K562 (cell line): ENCODE results near the gene SMYD1. TPM values are rescaled to one million over a fixed set of nuclear protein-coding genes. Genes with fewer than 3 reads are reported as not detected.

ENCODE experiments used
- ATAC-seq: fragments of 200-7000 bp; cut with Tn5 transposase; 3 replicates; pipeline ENCODE4 v1.9.1; 2020; ENCODE audit warnings: moderate library complexity
- BruUV-seq: library from RNA; stranded (reverse); fragments of 400-500 nt; replicated peaks from 2 replicates; lab custom pipeline; 2021; lab: Mats Ljungman, UMichigan
- CTCF ChIA-PET: fragments of 300-600 bp; formaldehyde crosslinking; extraction: SDS; loops from one replicate; lab custom pipeline; 2021; ENCODE audit warnings: low intra/inter-chr PET ratio; lab: Yijun Ruan, JAX
- POLR2A ChIA-PET: fragments of 300-600, 350-650 bp; sonication (Branson Sonifier 250); formaldehyde crosslinking; extraction: SDS; loops from one replicate; lab custom pipeline; 2021; ENCODE audit warnings: antibody characterized with exemption, inconsistent platforms; lab: Yijun Ruan, JAX
- DNase-seq, 4 experiments: peaks; one replicate each; pipeline versions ENCODE4 v3.0.0 to v3.0.0-alpha.2; 2011 to 2018; ENCODE audit warnings: low spot score in 3 of 4, mixed read lengths in 3 of 4; ENCODE audit errors: extremely low read depth in 1 of 4
- FAIRE-seq: peaks from 2 replicates; lab custom pipeline; 2011; peaks lifted over from hg19 to GRCh38; lab: Jason Lieb, UNC
- H2AFZ ChIP-seq: 2 replicates; pipeline ENCODE4 v1.6.0; 2011; ENCODE audit warnings: low read depth, low read length, control low read depth, inconsistent platforms
- H3K27ac ChIP-seq: fragments of 200-600 bp; 3 replicates; pipeline ENCODE4 v1.8.0; 2011; ENCODE audit warnings: low read depth, mild to moderate bottlenecking, control low read depth, inconsistent platforms, low read length, moderate library complexity, mixed read lengths; ENCODE audit errors: extremely low read depth
- H3K27me3 ChIP-seq, 2 experiments: fragments of 300-600 bp in 1 of 2; 2 replicates in 1 of 2; 3 replicates in 1 of 2; pipeline versions ENCODE4 v1.6.0 to v1.8.0; 2011; ENCODE audit warnings: inconsistent platforms in 2 of 2, low read length in 2 of 2, mild to moderate bottlenecking in 1 of 2, mixed read lengths in 1 of 2, moderate library complexity in 1 of 2; ENCODE audit not compliant: control insufficient read depth in 2 of 2, insufficient read depth in 2 of 2
- H3K36me3 ChIP-seq: fragments of 300-600 bp; 3 replicates; pipeline ENCODE4 v1.8.0; 2011; ENCODE audit warnings: mild to moderate bottlenecking, low read length, inconsistent platforms; ENCODE audit not compliant: control insufficient read depth, insufficient read depth
- H3K4me1 ChIP-seq, 2 experiments: fragments of 200-600 bp in 1 of 2; replicated peaks in 1 of 2; 2 replicates in 1 of 2; 3 replicates in 1 of 2; pipeline versions ENCODE4 v1.5.1 to v1.8.0; 2011; ENCODE audit warnings: inconsistent platforms in 2 of 2, low read length in 2 of 2, mild to moderate bottlenecking in 1 of 2, mixed read lengths in 1 of 2, moderate library complexity in 1 of 2; ENCODE audit not compliant: control insufficient read depth in 2 of 2, insufficient read depth in 2 of 2
- H3K4me2 ChIP-seq: 2 replicates; pipeline ENCODE4 v1.6.1; 2011; ENCODE audit warnings: low read length, control low read depth, inconsistent platforms, mixed read lengths; ENCODE audit not compliant: insufficient read depth
- H3K4me3 ChIP-seq: fragments of 200-600 bp; sonication (generic), shearing (Covaris generic); 2 replicates; pipeline ENCODE4 v1.5.1; 2016; ENCODE audit warnings: control low read depth, inconsistent platforms
- H3K79me2 ChIP-seq: fragments of 200-600 bp; 3 replicates; pipeline ENCODE4 v1.8.0; 2011; ENCODE audit warnings: low read length, inconsistent platforms; ENCODE audit not compliant: control insufficient read depth, insufficient read depth
- H3K9ac ChIP-seq, 2 experiments: 2 replicates each; pipeline versions ENCODE4 v1.6.0 to v1.6.1; 2011; ENCODE audit warnings: low read depth in 2 of 2, low read length in 2 of 2, control low read depth in 1 of 2, inconsistent platforms in 1 of 2, mild to moderate bottlenecking in 1 of 2, mixed read lengths in 1 of 2; ENCODE audit not compliant: insufficient read depth in 1 of 2
- H3K9me1 ChIP-seq: one replicate; pipeline ENCODE4 v1.6.0; 2011; ENCODE audit warnings: inconsistent platforms, mild to moderate bottlenecking, low read length, moderate library complexity; ENCODE audit not compliant: control insufficient read depth, insufficient read depth
- H3K9me3 ChIP-seq: replicated peaks from 2 replicates; pipeline ENCODE4 v1.5.1; 2011; ENCODE audit warnings: low read depth, low read length, inconsistent platforms; ENCODE audit not compliant: control insufficient read depth, insufficient read depth
- H4K20me1 ChIP-seq: replicated peaks from 2 replicates; pipeline ENCODE4 v1.6.1; 2011; ENCODE audit warnings: low read length, inconsistent platforms, mixed read lengths; ENCODE audit not compliant: control insufficient read depth, insufficient read depth
- FOXK1 ChIP-seq: sonication (generic); formaldehyde crosslinking; IDR thresholded peaks from 2 replicates; pipeline ENCODE4 v1.8.0; 2022; ENCODE audit warnings: missing genetic modification reagents, mild to moderate bottlenecking, borderline replicate concordance
- JUND ChIP-seq, 2 experiments: IDR thresholded peaks; 2 replicates in 1 of 2; 3 replicates in 1 of 2; pipeline ENCODE4 v1.6.1; 2011; ENCODE audit warnings: borderline replicate concordance in 2 of 2, low read depth in 2 of 2, low read length in 2 of 2, improper control_type of control experiment in 1 of 2, missing biosample characterization in 1 of 2, missing genetic modification characterization in 1 of 2, missing genetic modification reagents in 1 of 2
- KAT2B ChIP-seq: IDR thresholded peaks from one replicate; pipeline ENCODE4 v1.6.1; 2012; ENCODE audit warnings: low read depth, mild to moderate bottlenecking, control low read depth, inconsistent platforms, low read length, moderate library complexity
- NR1H2 ChIP-seq: sonication (generic); formaldehyde crosslinking; IDR thresholded peaks from 2 replicates; pipeline ENCODE4 v1.4.0; 2020; ENCODE audit warnings: mild to moderate bottlenecking, missing genetic modification reagents
- OTX1 ChIP-seq: fragments of 450-650 bp; formaldehyde crosslinking; IDR thresholded peaks from 2 replicates; pipeline ENCODE4 v1.4.0; 2022; ENCODE audit warnings: mild to moderate bottlenecking
- PYGO2 ChIP-seq: fragments of 450-650 bp; IDR thresholded peaks from 2 replicates; pipeline ENCODE4 v1.6.1; 2016; ENCODE audit warnings: mild to moderate bottlenecking, missing genetic modification characterization, moderate library complexity, missing compliant biosample characterization
- TAF1 ChIP-seq: IDR thresholded peaks from 2 replicates; pipeline ENCODE4 v1.6.1; 2011; ENCODE audit warnings: mild to moderate bottlenecking, low read length, moderate library complexity; ENCODE audit not compliant: insufficient read depth, control insufficient read depth, severe bottlenecking; ENCODE audit errors: extremely low read depth
- ZC3H4 ChIP-seq: sonication (generic); formaldehyde crosslinking; IDR thresholded peaks from 2 replicates; pipeline ENCODE4 v1.9.0; 2021; ENCODE audit warnings: missing genetic modification reagents, borderline replicate concordance
- ZNF224 ChIP-seq: sonication (generic); formaldehyde crosslinking; IDR thresholded peaks from 2 replicates; pipeline ENCODE4 v1.8.0; 2022; ENCODE audit warnings: mild to moderate bottlenecking, missing genetic modification reagents
- ZNF644 ChIP-seq: fragments of 200-800 bp; sonication (Bioruptor generic); IDR thresholded peaks from 2 replicates; pipeline ENCODE4 v1.6.1; 2016; ENCODE audit warnings: low read depth, missing genetic modification characterization, missing compliant biosample characterization
- WGBS: fragments of 100-300 bp; shearing (Covaris generic); methylation state at CpG from one replicate; pipeline ENCODE4 v1.1.6; 2016; ENCODE audit warnings: low coverage, mixed read lengths; ENCODE audit not compliant: insufficient coverage; ENCODE audit errors: missing lambda C conversion rate; 5-methylcytosine and 5-hydroxymethylcytosine counted together
- in situ Hi-C: fragments of 300-500 bp; cut with MboI; formaldehyde crosslinking; loops from 4 replicates; pipeline ENCODE4 v1.15.0; 2018; ENCODE audit warnings: inconsistent platforms, mixed read lengths
- intact Hi-C: fragments of 100-400 bp; cut with micrococcal nuclease; formaldehyde crosslinking; loops from 2 replicates; pipeline ENCODE4 v1.14.2; 2022
- polyA plus RNA-seq, 8 experiments: library from polyadenylated mRNA; depleted of rRNA in 4 of 8; stranded (reverse) in 5 of 8; unstranded in 3 of 8; fragments of >200 nt; fragmentation: Nextera tagmentation in 2 of 8; fragmentation: Illumina TruSeq in 1 of 8; extraction: Ambion mirVana in 2 of 8; extraction: Trizol in 1 of 8; gene quantifications; 2 replicates each; pipeline versions ENCODE4 v1.2.1 to v1.2.3, GENCODE V29; 2011 to 2014; ENCODE audit warnings: inconsistent platforms in 1 of 8, missing spikeins in 1 of 8
- total RNA-seq, 7 experiments: library from RNA; depleted of rRNA in 6 of 7; stranded (reverse); fragments of >200 nt in 6 of 7; fragmentation: Illumina TruSeq in 2 of 7; extraction: Trizol in 2 of 7; gene quantifications; 2 replicates each; pipeline versions ENCODE4 v1.2.1 to v1.2.3, GENCODE V29; 2011 to 2021; ENCODE audit warnings: low replicate concordance in 1 of 7
- TF ChIP-seq, protein P1 (sequence below): fragments of 450-650 bp; conservative IDR thresholded peaks from 2 replicates; pipeline ENCODE4 v1.6.1; 2016; ENCODE audit warnings: missing genetic modification characterization, low read depth, mild to moderate bottlenecking, missing compliant biosample characterization, moderate library complexity

The SMYD1 gene
- total and polyA plus RNA-seq, 9 of the 15 experiments (the other 6 are each of a cell fraction or from before 2014, with no cell fraction given), result not detected

DNA sequence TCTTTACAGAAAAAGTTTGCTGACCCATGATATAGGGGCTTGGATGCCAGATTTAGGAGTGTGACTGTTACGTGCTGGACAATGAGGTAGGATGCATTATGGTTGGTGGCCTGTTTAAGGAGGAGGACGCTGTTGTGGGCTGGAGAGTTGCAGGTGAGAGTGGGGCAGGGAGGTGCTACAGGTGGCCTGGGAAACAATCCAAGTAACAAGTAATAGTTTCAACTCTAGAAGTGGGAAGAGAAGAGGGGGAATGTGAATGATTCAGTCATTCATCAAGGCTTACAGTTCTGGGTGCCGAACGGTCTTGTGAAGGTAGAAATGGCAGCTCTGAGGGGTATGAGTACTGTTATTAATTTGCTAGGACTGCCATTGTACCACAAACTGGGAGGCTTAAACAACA is 54.1 kb downstream of the SMYD1 start (continued):
- TF ChIP-seq, protein P1, sequence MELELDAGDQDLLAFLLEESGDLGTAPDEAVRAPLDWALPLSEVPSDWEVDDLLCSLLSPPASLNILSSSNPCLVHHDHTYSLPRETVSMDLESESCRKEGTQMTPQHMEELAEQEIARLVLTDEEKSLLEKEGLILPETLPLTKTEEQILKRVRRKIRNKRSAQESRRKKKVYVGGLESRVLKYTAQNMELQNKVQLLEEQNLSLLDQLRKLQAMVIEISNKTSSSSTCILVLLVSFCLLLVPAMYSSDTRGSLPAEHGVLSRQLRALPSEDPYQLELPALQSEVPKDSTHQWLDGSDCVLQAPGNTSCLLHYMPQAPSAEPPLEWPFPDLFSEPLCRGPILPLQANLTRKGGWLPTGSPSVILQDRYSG (tag), result no peak
- no peak for TF ChIP-seq JUND (IDR thresholded peaks at IDR 0.05; ENCODE audit: borderline replicate concordance, low read depth, low read length)
- no peak for TF ChIP-seq JUND (tag; IDR thresholded peaks at IDR 0.05; ENCODE audit: borderline replicate concordance, low read depth, low read length)
- TF ChIP-seq ZC3H4 (CRISPR knock-in tag), result no peak

DNA sequence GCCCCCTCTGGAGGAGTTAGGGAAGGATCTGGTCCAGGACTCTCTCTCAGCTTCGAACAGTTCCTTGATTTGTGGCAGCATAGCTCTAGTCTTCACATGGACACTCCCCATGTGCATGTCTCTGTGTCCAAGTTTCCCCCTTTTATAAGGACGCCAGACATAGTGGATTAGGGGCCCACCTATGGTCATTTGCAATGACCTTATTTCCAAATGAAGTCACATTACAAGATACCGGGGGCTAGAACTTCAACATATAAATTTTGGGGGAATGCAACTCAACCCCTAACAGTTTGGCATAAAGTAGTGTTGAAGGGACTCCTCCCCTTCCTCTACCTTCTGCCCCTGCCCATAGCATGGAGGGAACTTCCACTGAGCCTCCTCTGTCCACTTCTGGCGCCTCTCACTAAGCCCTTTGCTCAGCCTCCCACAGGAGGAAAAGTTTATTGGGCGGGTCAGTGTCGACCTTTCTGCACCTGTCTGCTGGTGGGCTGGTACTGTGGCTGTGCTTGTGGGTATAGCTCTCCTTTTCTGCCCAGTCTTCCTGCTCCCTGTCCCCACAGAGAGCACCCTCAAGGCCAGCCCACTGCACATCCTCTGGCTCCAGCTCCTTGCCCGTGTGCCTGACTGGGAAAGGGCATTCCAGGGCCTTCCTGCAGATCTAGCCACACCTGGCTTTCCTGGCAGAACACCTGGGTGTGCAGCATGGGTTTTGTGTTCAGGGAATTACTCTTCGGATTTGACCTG is 54.7 kb downstream of the SMYD1 start:
- Histone ChIP-seq H3K4me2 (no peak overlapping the region), H3K36me3 (no peaks in the 10 kb centered on the region), H3K4me3 (no peak overlapping the region), H3K79me2 (no peaks in the 10 kb centered on the region), H4K20me1 (peaks cover 2% of the 10 kb centered on the region; the same call in 1 of the 2 replicates), H3K27ac (no peak overlapping the region), H3K9me1 (peaks cover 2% of the 10 kb centered on the region), H3K4me1 (no peaks in the 10 kb centered on the region), H2AFZ (no peak overlapping the region), H3K27me3 (peaks cover 46 to 58% of the 10 kb centered on the region in 2 experiments), H3K9ac (no peak overlapping the region), H3K9me3 (no peaks in the 10 kb centered on the region)
- intact Hi-C loops, result no loop called here
- POLR2A ChIA-PET, result no interaction called here
- CTCF ChIA-PET, result no interaction called here
- in situ Hi-C loops, result no loop called here
- ATAC-seq, result no peak
- no TSS peak for BruUV-seq
- WGBS, result 0% methylated on average over 8 of the region's 8 CpGs
- no peak for DNase-seq
- no peak for TF ChIP-seq NR1H2 (CRISPR knock-in tag)
- no peak for TF ChIP-seq OTX1
- TF ChIP-seq FOXK1 (CRISPR knock-in tag), result no peak
- no peak for TF ChIP-seq ZNF644 (tag)
- TF ChIP-seq ZNF224 (CRISPR knock-in tag), result no peak
- TF ChIP-seq PYGO2 (tag), result no peak
- TF ChIP-seq TAF1, result no peak
- no peak for TF ChIP-seq KAT2B
- no peak for FAIRE-seq
